NCI-H774 (cell line): ENCODE results near the gene CCDC27.

Source experiments
- DNase-seq: peaks from one replicate; lab custom pipeline; 2025; lab: John Stamatoyannopoulos, UW

The CCDC27 gene

DNA sequence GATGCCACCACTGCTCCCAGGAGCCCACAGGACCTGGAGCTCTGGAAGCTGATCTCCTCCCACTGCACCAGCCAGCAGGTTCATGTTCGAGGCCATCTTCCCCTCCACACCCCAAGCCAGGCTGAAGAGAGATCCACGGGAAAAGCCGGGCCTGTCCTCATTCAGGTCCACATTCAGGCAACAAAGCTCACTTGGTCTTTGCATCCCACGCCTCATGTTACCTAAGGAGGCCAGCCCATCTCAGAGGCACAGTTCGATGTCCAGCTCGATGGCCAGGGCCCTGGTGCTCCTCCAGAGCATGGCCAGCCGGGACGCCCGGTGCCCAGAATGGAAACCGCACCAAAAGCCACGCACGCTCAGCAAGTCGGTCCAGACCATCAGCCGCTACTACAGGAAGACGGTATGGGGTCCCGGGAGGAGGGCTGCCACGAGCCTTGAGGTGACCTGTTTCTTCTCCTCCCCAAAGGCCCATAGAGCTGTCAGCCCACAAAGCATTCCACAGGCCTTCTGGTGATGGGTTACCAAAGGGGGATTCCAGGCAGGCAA, at the start of gene CCDC27:
Gene CCDC27, plus strand, starts transcription at position 51 of the 546 bp plus-strand sequence. Its CDS starts 32 bp downstream, at position 83.
- DNase-seq: no peak

DNA sequence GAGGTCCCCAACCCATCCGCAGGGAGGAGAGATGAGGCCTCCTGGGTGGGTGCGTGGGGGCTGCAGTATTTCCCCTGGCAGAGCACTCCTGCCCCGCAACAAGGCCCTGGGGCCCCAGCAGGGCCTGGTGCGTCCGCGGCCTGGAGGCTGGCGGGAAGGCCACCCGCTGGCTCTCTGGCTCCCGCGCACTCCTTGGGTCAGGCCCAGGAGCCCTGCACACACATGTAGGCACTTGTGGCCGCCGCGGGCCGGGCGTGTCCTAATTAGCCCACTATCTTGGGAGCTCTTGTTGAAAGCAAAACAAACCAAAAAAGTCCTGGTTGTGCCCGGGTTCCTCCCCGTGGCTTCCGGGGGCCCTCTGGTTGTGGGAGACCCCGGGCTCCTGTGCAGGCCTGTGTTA, 49.7 kb upstream of the CCDC27 start:
- DNase-seq: no peak

DNA sequence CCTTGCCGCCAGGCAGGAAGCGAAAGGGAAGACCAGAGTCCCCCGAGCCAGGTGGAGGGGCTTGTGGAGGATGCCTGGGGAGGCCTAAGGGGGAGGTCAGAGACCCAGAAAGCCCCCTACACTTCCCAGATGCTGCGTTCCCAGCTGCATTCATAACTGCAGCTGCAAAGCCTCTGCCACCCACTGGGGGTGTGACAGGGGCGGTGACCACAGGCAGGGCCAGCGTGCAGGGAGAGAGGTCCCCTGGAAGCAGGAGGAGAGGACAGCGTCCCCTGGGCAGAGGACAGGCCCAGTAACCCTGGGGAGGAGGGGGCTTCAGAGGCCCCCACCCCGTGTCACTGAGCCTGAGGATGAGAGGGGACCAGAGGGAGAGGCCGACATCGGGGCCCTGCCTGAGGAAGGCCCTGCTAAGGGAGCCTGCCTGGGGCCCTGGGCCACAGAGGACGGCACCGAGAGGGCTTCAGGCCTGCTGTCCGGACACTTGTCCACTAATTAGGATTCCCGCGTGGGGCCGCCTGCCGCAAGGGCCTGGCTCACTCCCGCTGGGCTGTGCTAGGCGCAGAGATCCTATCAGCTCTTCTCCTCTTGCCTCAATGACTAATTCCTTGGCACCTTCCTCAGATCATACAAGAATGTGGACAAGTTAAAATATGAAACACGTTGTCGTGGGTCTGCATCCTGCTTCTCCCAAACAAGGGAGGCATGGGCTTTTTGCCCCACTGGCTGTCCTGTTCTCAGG, 49.1 kb upstream of the CCDC27 start:
- no peak for DNase-seq

DNA sequence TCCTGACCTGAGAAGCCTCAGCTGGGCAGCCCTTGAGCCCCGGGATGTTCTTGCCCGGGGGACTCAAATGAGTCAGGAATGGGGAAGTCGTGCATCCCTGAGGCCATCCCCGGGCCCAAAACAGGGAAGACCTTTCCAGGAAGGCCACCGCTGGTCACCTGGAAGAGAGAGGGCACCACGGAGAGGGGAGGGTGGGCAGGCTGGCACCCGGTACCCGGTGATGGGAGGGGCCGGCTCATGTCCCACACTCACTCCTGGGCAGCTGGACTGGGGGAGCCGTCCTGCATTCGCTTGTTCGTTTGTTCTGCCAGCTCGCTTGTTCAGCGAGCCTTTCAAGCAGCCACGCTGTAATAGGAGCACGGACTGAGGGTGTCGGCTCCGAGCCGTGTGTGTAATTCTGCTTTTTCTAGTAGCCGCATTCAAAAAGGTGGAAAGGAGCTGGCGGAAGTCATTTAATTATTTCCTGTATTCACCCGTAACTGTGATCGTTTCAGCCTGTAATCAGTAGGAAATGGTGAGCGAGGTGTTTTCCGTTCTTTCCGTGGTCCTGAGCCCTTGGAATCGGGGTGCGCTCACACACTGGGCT, 48.4 kb upstream of the CCDC27 start:
- no peak for DNase-seq

DNA sequence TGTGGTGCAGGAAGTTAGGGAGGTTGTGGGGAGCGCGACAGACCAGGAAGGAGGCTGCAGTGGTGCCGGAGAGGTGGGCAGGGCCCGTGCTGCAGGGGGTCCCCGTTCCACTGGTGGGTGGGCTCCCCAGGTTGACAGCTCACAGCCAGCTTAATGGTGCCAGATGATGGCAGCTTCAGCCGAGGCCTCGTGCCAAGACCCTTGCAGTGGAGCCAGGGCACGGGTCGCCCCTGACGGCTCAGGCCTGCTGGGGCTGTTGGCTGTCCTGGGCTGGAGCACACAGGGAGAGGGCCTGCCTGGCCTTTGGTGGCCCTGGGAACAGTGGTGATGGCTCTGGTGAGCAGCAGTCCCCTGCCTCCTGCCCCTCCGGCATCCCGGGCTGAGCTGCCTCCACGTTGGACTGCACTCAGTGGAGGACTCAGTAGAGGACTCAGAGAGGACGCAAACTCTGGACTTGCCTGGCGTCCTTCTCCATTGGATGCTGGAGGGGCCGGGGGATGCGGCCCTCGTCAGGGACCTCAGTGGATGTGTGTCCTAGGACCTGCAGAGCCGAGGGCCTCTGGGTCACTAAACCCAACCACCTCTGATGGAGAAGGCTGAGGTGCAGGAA, 46.8 kb upstream of the CCDC27 start:
- DNase-seq: no peak

DNA sequence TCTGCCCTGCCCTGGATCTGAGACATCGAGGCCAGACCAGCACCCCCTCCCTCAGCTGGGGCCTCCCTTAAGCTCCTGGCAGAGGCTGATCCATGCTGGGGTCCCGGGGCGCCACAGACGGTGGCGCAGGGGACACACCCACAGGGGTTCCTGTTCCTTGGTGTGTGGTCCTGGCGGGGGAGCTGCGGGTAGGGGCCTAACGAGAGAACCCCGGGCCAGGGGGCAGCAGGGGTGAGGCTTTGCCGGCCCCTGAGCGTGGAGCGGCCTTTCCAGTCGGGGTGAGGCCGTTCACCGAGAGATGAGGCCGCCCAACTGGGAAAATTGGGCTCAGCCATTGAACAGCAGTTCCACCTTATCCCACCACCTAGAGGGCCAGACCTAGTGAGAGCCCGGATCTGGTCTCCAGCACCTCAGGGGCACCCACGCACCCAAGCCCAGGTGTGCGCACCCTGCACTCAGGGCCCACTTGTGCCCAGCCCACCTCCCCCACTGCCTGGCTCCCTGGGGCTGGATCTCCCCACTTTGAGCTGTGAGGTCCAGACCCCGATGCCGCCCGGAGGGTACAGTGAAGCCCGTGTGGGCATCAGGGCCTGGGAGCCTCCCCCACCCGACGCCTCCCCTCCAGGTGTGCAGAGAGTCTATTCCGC, 45.5 kb upstream of the CCDC27 start:
- DNase-seq: no peak

DNA sequence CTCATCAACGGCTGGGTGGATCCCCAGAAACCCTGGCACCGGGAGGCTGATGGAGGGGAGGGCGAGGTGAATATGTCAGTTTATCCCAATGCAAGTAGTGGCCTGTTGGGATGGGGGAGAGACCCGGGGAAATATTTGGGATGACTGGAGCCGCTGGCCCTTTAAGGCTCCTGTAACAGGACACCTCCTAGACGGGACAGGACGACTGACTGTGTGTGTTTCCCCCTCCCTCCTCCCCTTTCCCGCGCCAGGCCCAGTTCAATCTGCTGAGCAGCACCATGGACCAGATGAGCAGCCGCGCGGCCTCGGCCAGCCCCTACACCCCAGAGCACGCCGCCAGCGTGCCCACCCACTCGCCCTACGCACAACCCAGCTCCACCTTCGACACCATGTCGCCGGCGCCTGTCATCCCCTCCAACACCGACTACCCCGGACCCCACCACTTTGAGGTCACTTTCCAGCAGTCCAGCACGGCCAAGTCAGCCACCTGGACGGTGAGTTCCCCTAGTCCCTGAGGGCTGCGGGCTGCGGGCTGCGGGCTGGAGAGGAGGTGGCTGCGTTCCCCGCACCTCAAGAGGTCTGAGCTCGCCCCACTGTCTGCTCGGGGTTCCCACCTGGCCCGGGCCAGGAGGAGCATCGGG, 44.8 kb upstream of the CCDC27 start:
- no peak for DNase-seq

DNA sequence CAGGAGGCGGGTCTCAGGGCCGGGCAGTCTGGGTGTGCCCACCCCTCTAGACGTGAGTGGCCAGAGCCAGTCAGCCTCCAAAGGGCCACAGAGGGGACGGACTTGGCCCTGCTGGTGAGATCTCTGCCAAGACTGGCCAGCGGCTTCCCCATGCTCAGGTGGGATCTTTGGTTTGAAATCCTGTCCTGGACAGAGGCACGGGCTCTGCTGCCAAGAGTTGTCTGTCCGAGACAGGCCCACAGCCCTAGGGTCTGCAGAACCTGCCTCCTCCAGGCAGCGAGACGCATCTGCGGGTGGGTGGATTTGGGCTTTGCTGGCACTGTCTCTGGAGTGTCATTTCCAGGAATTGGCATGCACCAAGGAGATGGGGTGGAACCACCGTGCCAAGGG, 44.3 kb upstream of the CCDC27 start:
- DNase-seq: no peak

DNA sequence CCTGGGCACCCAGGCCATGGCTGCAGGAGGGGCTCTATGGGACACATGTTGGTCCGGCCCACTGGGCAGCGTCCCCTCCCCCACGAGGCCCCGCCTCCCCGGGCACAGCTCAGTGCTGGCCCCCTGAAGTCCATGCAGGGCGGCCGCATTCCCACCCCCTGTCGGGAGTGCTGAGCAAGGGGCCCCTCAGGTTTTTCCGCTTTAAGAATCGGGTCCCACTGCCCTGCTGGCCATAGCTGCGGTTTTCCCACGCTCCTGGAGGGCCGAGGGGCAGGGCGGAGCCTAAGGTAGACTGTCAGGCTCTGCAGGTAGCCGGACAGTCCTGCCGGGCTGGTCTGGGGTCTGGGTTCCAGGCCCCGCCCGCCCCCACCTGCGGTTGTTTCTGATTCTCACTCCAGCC, 43.5 kb upstream of the CCDC27 start:
- no peak for DNase-seq

DNA sequence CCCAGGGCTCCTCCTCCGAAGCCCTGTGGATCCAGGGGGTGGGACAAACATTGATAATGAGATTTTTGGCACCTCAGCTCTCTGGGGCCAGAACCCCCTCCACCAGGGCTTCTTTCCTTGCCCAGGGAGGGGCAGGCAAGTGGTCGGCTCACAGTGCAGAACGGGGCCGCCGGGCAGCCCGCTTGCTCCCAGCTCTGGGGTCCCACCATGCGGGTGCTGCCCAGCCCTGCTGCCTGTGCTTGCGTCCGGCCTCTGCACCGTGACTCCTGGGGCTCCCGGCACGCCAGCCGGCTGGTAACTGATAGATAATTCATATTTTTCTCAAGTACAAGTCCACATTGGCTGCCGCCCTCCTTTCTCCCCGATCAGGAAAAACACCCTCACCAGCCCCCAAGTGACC, 42.0 kb upstream of the CCDC27 start:
- no peak for DNase-seq

DNA sequence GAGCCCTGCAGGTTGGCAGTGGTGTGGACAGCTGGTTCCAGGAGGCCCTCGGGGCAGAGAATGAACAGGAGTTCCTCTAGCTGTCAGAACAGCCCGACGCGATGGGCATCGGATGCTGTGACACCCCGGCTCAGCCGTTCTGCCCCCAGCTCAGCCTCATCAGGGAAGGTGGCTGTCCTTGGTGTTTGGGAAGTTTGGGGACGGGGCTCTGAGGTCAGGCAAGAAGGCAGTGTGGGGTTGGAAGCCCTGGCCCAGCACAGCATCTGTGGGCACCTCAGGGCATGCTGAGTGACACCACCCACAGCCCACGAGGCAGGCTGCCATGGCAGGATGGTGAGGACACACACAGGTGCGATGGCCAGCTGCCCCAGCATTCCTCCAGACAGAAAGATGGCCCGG, 40.9 kb upstream of the CCDC27 start:
- no peak for DNase-seq

DNA sequence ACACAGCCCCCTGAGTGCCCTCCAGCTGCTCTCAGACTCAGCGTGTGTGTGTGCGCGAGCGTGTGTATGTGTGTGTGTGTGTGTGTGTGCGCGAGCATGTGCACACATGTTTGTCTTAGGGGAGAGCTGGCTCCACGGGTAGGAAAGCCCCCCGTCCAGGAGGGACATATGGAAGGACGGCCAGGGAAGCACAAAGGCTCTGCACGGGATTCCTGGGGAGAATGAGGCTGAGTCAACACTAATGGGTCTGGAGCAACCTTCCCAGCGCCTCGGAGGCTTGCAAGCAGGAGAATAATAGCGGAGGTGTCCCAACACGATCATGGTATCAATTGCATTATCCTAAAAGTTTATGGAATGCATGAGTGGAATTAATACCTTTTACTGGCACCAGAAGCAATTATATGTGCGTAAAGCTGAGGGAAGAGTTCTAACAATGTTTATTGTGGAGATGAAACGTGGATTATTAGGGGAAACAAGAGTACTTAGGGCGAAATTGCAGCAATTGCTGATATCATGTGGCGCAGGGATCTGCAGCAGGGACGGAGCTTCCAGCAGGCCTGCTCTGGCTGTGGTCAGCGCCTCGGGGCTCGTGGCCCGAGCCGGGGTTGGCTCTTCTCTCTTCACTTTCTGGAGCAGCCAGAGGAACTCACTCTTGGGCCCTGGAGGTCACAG, 40.3 kb upstream of the CCDC27 start:
- no peak for DNase-seq

DNA sequence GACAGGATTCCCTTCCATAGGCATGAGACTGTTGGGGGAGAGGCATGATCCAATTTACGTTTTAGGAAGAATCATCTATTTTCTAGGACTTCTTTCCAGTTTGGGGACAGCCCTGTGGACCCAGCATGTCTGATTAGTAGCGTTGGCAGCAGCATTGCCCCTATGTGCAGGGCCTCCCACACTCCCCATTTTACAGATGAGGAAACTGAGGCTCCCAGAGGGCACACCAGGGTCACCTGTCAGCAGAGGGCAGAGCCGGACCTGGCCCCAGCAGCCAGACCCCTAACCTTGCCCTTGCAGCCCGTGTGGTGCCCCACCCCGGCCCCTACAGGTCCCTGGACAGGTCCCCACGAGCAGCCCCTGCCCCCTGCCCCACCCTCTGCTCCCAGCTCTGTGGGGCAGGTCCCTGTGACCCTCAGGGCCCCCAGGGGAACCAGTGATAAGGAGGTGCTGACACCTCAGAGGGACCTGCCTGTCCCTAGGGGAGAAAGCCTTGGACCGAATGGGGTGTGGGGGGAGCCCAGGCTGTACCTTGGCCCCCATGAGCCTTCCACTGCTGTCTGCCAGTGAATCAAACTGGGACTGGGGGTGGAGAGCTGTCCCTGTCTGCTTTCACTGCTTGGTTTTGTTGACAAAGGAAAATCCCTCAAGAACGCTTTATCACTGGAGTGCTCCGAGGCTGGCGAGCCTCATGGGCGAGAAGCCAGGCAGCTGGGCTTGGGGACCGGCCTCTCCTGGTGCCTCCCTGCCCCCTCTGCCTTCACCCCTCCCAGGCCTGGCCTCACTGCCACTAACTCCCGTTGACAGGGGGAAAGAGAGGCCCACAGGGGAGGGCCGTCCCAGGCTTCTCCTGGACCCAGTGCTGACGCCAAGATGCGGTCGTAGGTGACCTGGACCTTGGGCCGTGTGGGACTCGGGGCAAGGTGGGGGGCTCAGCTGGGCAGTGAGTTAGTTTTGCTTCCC, 39.4 kb upstream of the CCDC27 start:
- DNase-seq: no peak

DNA sequence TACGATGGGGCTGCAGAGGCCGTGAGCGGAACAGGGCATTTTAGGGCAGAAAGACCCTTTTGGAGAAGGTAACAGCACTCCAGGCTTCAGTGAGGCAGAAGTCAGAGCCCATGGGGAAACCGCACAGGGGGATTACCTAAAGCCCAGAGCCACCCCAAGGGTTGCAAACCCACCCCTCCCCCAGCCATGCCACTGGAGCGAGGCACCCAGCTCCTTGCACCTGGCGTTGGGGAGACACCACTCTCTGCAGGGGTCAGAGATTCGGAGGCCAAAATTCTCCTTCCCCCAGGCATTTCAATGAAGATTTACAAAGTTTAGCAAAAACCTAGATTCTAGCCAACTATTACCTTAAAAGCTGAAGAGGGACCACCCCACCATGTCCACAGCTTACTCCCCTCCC, 38.4 kb upstream of the CCDC27 start:
- DNase-seq: no peak

DNA sequence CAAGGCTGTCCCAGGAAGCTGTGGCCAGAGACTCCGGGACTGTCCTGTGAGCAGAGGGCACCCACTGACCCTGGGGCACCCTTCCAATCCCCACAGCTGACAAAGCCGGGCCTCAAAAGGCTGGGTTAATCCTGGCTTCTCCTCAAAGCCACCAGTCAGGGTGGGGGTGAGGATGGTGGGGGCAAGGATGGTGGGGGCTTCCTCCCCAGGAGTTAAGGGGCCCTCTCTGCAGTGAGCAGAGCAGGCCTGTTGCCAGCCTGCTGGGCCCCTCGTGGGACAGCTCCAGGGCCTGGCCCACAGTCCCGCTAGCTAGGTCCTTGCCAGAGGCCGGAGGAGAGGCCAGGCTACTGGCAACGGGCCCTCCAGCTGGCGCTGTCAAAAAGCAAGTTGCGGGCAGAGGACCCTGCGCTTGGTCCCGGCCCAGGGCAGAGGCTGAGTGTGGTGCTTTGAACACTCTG, 37.9 kb upstream of the CCDC27 start:
- no peak for DNase-seq

DNA sequence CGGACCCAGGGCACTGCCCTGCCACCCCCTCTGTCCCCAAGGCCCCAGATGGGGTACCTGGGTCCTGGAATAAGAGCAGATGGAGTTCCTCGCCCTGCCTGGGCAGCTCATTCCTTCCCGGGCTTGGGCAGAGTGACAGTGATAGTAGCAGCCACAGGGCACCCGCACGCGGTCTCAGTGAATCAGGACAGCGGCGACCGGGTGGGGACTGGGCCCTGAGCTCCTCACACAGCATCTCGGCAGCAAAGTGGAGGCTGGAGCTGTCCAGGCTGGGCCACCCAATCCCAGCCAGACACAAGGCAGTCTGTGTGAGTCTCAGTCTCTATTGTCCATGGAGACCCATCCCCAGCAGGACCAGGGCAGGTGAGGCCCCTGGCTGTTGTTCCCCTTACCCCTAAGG, 37.4 kb upstream of the CCDC27 start:
- DNase-seq: no peak

DNA sequence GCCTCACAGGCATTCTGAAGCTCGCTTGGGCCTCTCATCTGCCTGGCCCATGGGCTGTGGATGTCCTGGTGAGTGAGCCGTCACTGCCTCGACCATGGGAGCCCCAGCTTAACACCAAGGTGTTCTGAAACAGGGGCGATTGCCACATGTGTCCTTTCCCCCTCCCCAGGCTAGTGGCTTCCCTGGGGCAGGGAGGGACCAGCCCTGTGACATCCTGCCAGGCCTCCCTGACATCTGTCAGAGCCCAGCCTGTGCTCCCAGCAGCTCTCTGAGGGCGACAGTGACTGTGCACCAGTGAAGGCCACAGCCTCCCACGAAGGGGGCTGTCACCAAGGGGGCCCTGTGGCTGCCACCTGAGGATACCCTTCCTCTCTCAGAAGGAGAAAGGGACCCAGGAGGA, 35.9 kb upstream of the CCDC27 start:
- DNase-seq: no peak

DNA sequence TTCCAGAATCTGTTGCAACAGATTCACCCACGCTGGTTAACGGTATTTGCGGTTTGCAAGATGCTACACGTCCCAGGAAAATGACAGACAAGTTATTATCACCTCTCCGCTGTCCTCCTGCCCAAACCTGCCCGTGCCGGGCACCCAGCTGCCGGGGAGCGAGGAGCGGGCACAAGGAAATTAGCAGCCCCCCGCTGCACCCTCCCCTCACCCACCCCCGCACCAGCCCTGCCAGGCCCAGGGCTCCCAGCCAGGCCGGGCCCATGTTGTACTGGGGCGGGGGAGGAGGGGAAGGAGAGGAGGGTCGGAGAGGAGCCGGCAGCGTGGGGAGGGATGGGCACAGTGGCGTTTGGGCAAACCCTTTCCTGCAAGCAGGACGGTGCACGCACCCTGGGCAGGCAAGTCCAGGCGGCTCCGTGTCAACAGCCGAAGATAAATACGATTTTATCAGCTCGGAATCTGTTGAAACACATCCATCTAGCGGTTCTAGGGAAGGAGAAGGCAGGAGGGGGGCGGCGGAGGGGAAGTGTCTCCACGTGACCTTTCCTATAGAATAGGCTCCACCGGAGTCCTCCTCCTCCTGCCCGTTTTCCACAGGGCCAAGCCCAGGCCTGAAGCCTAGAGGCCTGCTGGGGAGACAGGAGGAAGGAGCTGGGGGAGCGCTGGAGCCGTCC, 35.1 kb upstream of the CCDC27 start:
- DNase-seq: no peak

DNA sequence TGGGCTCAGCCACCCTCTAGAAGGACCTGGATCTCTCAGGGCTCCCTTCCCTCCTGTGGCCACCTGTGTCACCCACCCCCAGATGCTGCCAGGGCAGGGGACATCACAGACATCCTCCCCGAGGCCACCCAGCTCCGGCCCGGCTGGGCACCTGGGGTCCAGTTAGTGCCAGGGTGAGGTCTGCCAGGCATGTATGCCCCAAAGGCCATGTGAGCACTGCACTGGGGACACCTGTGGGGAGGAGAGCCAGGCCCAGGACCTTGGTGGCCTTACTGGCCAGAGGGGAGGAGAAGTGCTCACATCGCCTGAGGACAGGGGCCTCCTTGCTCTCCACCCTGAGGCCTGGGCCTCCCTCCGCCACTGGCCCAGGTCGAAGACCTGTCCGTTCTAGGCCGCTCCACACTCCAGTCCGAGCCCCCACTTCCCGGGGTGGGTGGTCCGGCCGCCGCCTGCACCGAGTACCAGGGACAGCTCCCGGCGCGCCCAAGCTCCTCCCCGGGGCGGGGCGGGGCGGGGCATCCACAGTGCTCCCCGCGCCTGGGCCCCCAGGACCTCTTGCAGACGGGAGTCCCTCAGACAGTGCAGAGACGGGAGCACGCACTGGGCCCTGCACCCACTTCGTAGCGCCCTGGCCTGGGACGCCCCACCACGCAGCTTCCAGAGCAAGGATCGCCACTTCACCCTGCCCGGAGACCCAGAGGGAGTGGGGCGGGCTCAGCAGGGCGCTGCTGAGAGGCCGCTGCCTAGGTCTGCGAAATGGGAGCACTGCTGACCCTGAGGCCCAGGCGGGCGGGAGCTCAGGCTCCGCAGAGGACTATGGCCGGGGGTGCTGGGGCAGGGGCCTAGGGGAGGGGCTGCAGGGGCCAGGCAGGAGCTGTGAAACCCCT, 34.3 kb upstream of the CCDC27 start:
- no peak for DNase-seq
